Sciatic nerve (tissue), 2 donors: ENCODE data around the gene ANKRD63. TPM values are rescaled to one million over a fixed set of nuclear protein-coding genes. Genes with fewer than 3 reads are reported as not detected.

ENCODE experiments used
- ATAC-seq: fragments of 200-7000 bp; cut with Tn5 transposase; one replicate; pipeline ENCODE4 v1.9.1; 2020; ENCODE audit warnings: mild to moderate bottlenecking, moderate library complexity
- DNase-seq: peaks from one replicate; pipeline ENCODE4 v3.0.0-alpha.2; 2020; ENCODE audit warnings: low spot score
- intact Hi-C: fragments of 100-400 bp; cut with DNase I; formaldehyde crosslinking; loops from one replicate; pipeline ENCODE4 v1.14.2; 2022
- total RNA-seq: library from RNA; stranded (reverse); fragmentation: NEBNext Ultra II Directional; extraction: Animal tissue kit (Norgen Biotek cat#: 25700); gene quantifications from one replicate; pipeline ENCODE4 v1.2.1, GENCODE V29; 2021
- donor health status: DM: no; HTN: no; CAD: no.
- donor health status: DM: no; HTN: no; CAD: no.

ANKRD63 gene
- total RNA-seq, 1 donor from 2014 or later, result not detected

DNA sequence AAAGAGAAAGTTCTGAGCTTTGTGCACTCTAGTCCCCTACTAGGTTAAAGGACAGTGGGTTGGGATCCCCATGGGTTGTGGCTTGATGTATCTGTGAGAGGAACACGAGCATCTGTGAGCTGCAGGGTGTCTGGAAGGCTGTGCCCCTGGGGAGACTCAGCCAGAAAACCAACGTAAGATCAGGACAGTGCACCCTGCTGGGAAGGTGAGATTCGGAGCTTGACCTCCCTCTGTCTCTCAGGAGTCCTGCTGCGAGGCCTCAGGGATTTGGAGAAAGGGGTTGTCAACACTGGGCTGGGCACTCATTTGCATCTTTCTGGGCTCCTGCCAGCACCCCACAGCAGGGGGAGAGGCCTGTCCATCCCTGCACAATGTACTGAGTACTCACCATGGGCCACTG, 15.2 kb downstream of the ANKRD63 start:
- intact Hi-C loops, result no loop called here
- DNase-seq, result no peak
- no peak for ATAC-seq

GRCh38 chr15:40266828-40267304, 16.0 kb downstream of the ANKRD63 start:
- intact Hi-C loops, result no loop called here
- DNase-seq, result no peak
- peak; percentile 49 for ATAC-seq

DNA sequence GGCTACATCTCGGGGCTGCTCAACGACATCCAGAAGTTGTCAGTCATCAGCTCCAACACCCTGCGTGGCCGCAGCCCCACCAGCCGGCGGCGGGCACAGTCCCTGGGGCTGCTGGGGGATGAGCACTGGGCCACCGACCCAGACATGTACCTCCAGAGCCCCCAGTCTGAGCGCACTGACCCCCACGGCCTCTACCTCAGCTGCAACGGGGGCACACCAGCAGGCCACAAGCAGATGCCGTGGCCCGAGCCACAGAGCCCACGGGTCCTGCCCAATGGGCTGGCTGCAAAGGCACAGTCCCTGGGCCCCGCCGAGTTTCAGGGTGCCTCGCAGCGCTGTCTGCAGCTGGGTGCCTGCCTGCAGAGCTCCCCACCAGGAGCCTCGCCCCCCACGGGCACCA, 17.0 kb downstream of the ANKRD63 start:
- DNase-seq (no peak), ATAC-seq (no peak)
- intact Hi-C loops, result no loop called here

GRCh38 chr15:40265355-40265754, 17.5 kb downstream of the ANKRD63 start:
- DNase-seq (no peak), ATAC-seq (no peak)
- intact Hi-C loops, result no loop called here

GRCh38 chr15:40264321-40265153, 18.3 kb downstream of the ANKRD63 start:
- ATAC-seq (no peak), DNase-seq (no peak)
- intact Hi-C loops, result no loop called here

DNA sequence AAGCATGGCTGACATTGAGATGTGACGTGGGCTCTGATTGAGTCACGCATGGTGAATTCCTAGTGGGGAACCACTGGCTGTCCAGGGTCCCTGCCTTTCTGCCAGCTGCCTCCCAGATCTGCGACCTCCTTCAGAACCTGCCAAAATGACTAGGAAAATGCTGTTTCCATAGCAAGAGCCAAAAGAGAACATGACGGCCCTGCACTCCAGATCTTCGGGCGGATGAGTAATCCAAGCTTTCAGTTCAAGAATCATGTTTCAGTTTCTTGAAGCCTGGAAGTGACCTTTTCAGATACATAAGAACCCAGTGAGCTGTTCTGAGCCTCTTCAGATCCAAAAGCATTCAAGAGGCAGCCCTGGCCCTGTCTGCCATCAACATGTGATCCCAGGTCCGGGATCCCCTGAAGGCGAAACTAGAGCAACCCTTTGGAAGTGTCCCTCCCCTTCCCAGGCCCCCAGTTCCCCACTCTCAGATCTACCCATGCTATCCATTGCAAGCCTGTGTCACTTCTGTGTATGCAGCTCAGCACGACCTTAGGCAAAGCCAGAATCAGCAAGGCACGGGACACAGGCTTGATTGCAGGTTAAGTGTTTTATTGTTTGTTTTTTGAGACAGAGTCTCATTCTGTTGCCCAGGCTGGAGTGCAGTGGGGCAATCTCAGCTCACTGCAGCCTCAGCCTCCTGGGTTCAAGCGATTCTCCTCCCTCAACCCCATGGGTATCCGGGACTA, 19.7 kb downstream of the ANKRD63 start:
- intact Hi-C loops, result no loop called here
- DNase-seq, result no peak
- ATAC-seq, result no peak

DNA sequence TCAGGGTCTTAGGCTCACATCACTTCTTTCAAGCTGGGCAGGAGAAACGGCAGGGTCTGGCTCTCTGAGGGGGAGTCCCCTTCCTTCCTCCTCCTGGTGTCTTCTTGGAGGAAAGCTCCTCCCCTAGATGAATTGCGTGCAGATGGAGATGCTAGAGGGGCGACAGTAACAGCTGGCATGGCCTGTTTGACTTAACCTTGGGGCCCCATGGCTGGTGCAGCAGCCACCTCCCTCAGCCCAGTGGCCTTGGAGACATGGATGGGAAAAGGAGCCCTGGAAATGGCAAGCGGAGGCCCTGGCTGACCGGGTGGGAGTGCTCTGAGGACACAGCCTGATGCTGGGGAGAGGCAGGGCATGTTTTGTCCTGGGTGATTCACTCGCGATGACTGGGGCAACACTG, 23.8 kb downstream of the ANKRD63 start:
- DNase-seq, result no peak
- intact Hi-C loops, result no loop called here
- ATAC-seq, result no peak

GRCh38 chr15:40258544-40258943, 24.3 kb downstream of the ANKRD63 start:
- no peak for DNase-seq
- no peak for ATAC-seq
- intact Hi-C loops, result no loop called here

DNA sequence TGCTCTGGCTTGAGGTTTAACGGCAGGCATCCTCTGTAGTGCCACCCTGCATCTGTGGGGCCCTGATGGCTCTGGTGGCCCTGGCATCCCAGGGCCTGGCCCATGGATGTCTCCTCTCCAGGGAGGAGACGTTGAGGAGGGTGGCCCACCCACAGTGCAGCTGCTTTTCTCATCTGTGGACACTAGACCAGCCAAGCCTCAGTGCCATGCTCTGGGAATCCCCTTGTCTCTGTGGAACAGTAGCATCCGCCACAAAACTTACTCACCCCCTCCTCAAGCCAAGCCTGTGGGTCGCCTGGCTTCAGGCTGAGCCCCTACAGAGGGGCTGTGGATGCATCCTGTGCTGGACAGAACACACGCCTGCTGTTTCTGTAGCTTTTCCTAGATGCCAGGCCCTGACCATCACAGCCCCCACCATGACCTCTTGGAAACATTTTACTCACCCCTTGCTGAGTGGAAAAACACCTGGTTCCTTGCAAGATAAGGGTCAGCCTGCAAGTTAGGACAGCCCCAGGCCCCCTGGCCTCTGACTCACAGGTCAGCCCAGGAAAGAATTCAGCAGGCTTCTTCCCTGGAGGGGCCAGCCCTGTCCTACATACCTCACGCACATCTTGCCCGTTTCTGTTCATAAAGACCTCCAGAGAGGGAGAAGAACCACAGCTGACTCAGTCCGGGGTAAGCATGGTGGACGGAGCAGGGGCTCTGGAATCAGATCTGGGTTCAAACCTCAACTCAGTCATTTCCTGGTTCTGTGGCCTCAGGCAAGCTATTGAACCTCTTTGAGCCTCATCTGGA, 25.0 kb downstream of the ANKRD63 start:
- ATAC-seq (no peak), DNase-seq (no peak)

DNA sequence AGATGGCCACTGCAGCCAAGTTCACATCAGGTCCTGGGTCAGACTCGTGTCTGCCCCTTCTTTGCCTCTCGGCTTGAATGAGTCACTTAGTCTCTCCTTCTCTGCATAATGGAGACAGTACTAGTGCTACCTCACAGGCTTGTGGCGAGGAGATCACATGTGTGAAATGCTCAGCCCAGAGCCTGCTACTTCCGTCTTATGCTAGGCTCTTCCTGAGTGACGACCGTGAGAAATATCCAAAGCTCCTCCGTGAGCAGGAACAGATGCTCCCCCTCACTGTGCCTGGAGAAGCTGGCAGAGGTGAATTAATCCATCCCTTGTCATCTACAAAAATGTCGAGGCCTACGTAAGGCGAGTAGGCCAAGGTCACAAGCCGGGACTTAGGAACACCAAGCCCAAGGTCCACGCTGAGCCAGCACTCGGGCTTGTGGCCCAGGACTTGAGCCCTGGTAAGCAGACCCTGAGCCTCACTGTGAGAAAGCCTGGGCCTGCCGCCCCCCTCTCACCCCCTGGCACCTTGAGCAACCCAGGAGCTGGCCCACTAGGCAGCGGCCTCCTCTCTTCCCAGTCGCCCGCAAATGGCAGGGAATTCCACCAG, 26.1 kb downstream of the ANKRD63 start:
- intact Hi-C loops, result no loop called here
- ATAC-seq, result no peak
- no peak for DNase-seq

More for the DNA sequence above, 25.0 kb downstream of the ANKRD63 start:
- intact Hi-C loops, result no loop called here

- intact Hi-C loops, result no loop called here
- DNase-seq (no peak), ATAC-seq (no peak)
Observed at GRCh38 chr15:40255033-40255432, 27.8 kb downstream of the ANKRD63 start.

- DNase-seq (no peak), ATAC-seq (no peak)
- intact Hi-C loops, result no loop called here
Observed at GRCh38 chr15:40254452-40254851, 28.4 kb downstream of the ANKRD63 start.

GRCh38 chr15:40253167-40253790, 29.6 kb downstream of the ANKRD63 start:
- ATAC-seq, result peak; percentile 29
- DNase-seq, result no peak
- intact Hi-C loops, result no loop called here

- DNase-seq (no peak), ATAC-seq (peak; percentile 25)
- intact Hi-C loops, result no loop called here
Observed at GRCh38 chr15:40252438-40253166, 30.3 kb downstream of the ANKRD63 start.

DNA sequence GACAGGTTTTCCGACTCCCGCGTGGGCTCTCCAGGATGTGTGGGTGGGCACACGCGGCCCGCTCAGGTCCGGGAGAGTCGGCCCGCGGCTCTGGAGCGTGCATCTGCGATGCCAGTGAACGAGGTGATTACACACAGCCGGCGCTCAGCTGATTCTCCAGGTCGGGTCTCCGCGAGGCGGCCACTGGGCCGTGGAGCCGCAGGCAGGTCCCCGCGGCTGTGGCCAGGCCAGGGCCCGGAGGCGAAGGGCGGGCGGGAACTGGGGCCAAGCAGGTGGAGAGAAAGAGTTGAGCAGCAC, 30.8 kb downstream of the ANKRD63 start:
- no peak for ATAC-seq

GRCh38 chr15:40251486-40252140, 31.3 kb downstream of the ANKRD63 start:
- no peak for ATAC-seq
- intact Hi-C loops, result no loop called here
- no peak for DNase-seq

More for the DNA sequence above, 30.8 kb downstream of the ANKRD63 start:
- intact Hi-C loops, result no loop called here
- DNase-seq, result no peak

GRCh38 chr15:40250771-40251483, 31.9 kb downstream of the ANKRD63 start:
- DNase-seq (no peak), ATAC-seq (no peak)
- intact Hi-C loops, result no loop called here
